OCI-LY1 (cell line): ENCODE results near the gene LBX2.

Experiments used
- H2AFZ ChIP-seq: fragments of 200-600 bp; sonication (generic), shearing (Covaris generic); 2 replicates; pipeline ENCODE4 v1.6.0; 2014; ENCODE audit warnings: antibody characterized with exemption, mild to moderate bottlenecking, low read length
- H3F3A ChIP-seq: fragments of 200-600 bp; sonication (generic), shearing (Covaris generic); 2 replicates; pipeline ENCODE4 v1.6.0; 2014; ENCODE audit warnings: mild to moderate bottlenecking, antibody characterized with exemption, low read length, moderate library complexity; ENCODE audit not compliant: insufficient read depth
- H3K27ac ChIP-seq: fragments of 200-600 bp; sonication (generic); 2 replicates; pipeline ENCODE4 v1.5.1; 2014; ENCODE audit warnings: low read length, mixed run types, mild to moderate bottlenecking, low read depth; ENCODE audit not compliant: poor library complexity, severe bottlenecking
- H3K27me3 ChIP-seq: fragments of 200-600 bp; sonication (generic); 2 replicates; pipeline ENCODE4 v1.6.0; 2014; ENCODE audit warnings: antibody characterized with exemption, mild to moderate bottlenecking, low read length, moderate library complexity; ENCODE audit not compliant: insufficient read depth
- H3K36me3 ChIP-seq: fragments of 200-600 bp; sonication (generic); 2 replicates; pipeline ENCODE4 v1.6.1; 2014; ENCODE audit warnings: mild to moderate bottlenecking, antibody characterized with exemption, low read length, moderate library complexity, mixed read lengths; ENCODE audit not compliant: insufficient read depth
- H3K4me1 ChIP-seq: fragments of 200-600 bp; sonication (generic); 2 replicates; pipeline ENCODE4 v1.5.1; 2014; ENCODE audit warnings: mild to moderate bottlenecking, low read length, moderate library complexity; ENCODE audit not compliant: insufficient read depth, severe bottlenecking
- H3K4me2 ChIP-seq: fragments of 200-600 bp; sonication (generic), shearing (Covaris generic); 2 replicates; pipeline ENCODE4 v1.6.1; 2014; ENCODE audit warnings: low read length
- H3K4me3 ChIP-seq: fragments of 200-600 bp; sonication (generic); 2 replicates; pipeline ENCODE4 v1.5.1; 2014; ENCODE audit warnings: low read length, low read depth, mild to moderate bottlenecking, mixed read lengths; ENCODE audit not compliant: poor library complexity, severe bottlenecking
- H3K79me2 ChIP-seq: fragments of 200-600 bp; shearing (Covaris generic); 2 replicates; pipeline ENCODE4 v1.6.1; 2016; ENCODE audit warnings: mixed run types, low read length, mixed read lengths; ENCODE audit not compliant: insufficient read depth
- H3K9ac ChIP-seq: fragments of 200-600 bp; sonication (generic), shearing (Covaris generic); 2 replicates; pipeline ENCODE4 v1.6.1; 2014; ENCODE audit warnings: mild to moderate bottlenecking, low read length, mixed read lengths
- H3K9me2 ChIP-seq: fragments of 200-600 bp; sonication (generic), shearing (Covaris generic); 2 replicates; pipeline ENCODE4 v1.6.1; 2014; ENCODE audit warnings: low read depth, mild to moderate bottlenecking, low read length, mixed read lengths
- H3K9me3 ChIP-seq: fragments of 200-600 bp; shearing (Covaris generic); 2 replicates; pipeline ENCODE4 v1.6.1; 2014; ENCODE audit warnings: low read length, mixed read lengths
- H4K20me1 ChIP-seq: fragments of 200-600 bp; sonication (generic), shearing (Covaris generic); 2 replicates; pipeline ENCODE4 v1.6.0; 2016; ENCODE audit warnings: mild to moderate bottlenecking, low read length; ENCODE audit not compliant: insufficient read depth
- CTCF ChIP-seq: fragments of 200-600 bp; sonication (generic), shearing (Covaris generic); IDR thresholded peaks from 2 replicates; pipeline ENCODE4 v1.5.1; 2017; ENCODE audit warnings: mild to moderate bottlenecking, antibody characterized with exemption, low read length, moderate library complexity, mixed read lengths
- EZH2 ChIP-seq: fragments of 200-600 bp; sonication (generic), shearing (Covaris generic); IDR thresholded peaks from 2 replicates; pipeline ENCODE4 v1.8.0; 2017; ENCODE audit warnings: borderline replicate concordance, mixed run types, mild to moderate bottlenecking, antibody characterized with exemption, low read length, moderate library complexity, mixed read lengths

Gene LBX2

GRCh38 chr2:74493546-74493945, 5.9 kb downstream of the LBX2 start:
- Histone ChIP-seq H3K9me2 (no peaks in the 10 kb centered on the region), H3K79me2 (no peaks in the 10 kb centered on the region), H3F3A (no peaks in the 10 kb centered on the region), H3K27ac (no peak overlapping the region), H3K9ac (no peak overlapping the region), H3K36me3 (peaks cover 40% of the 10 kb centered on the region), H3K27me3 (no peaks in the 10 kb centered on the region), H2AFZ (no peak overlapping the region), H4K20me1 (no peaks in the 10 kb centered on the region), H3K4me2 (no peak overlapping the region), H3K4me3 (no peak overlapping the region), H3K9me3 (no peaks in the 10 kb centered on the region), H3K4me1 (no peaks in the 10 kb centered on the region)
- TF ChIP-seq EZH2 (no peak), CTCF (no peak)

GRCh38 chr2:74491648-74492544, 7.5 kb downstream of the LBX2 start:
- Histone ChIP-seq H3K9me3 (no peaks in the 10 kb centered on the region), H3K9me2 (no peaks in the 10 kb centered on the region), H3F3A (no peaks in the 10 kb centered on the region), H3K4me3 (no peak overlapping the region), H3K4me1 (no peaks in the 10 kb centered on the region), H4K20me1 (no peaks in the 10 kb centered on the region), H3K36me3 (peaks cover 40% of the 10 kb centered on the region), H3K9ac (no peak overlapping the region), H3K4me2 (no peak overlapping the region), H3K27me3 (no peaks in the 10 kb centered on the region), H3K27ac (no peak overlapping the region), H2AFZ (no peak overlapping the region), H3K79me2 (no peaks in the 10 kb centered on the region)
- TF ChIP-seq EZH2 (no peak), CTCF (no peak)

GRCh38 chr2:74489906-74490305, 9.5 kb downstream of the LBX2 start:
- no peaks in the 10 kb centered on the region for H4K20me1 ChIP-seq
- no peak overlapping the region for H3K9ac ChIP-seq
- H3K9me2 ChIP-seq, result no peaks in the 10 kb centered on the region
- no peak overlapping the region for H2AFZ ChIP-seq
- no peaks in the 10 kb centered on the region for H3K4me1 ChIP-seq
- peaks cover 46% of the 10 kb centered on the region for H3K36me3 ChIP-seq
- H3K9me3 ChIP-seq, result no peaks in the 10 kb centered on the region
- TF ChIP-seq CTCF (no peak), EZH2 (no peak)
- H3K27me3 ChIP-seq, result no peaks in the 10 kb centered on the region
- H3F3A ChIP-seq, result no peaks in the 10 kb centered on the region
- H3K4me2 ChIP-seq, result no peak overlapping the region
- no peaks in the 10 kb centered on the region for H3K79me2 ChIP-seq
- no peak overlapping the region for H3K4me3 ChIP-seq
- no peak overlapping the region for H3K27ac ChIP-seq
